Psoas muscle (tissue), 8 donors: Measurements from ENCODE around the gene CDT1. TPM values are rescaled to one million over a fixed set of nuclear protein-coding genes. Genes with fewer than 3 reads are reported as not detected.

Source experiments
- ATAC-seq, 4 donors: fragments of 200-7000 bp; cut with Tn5 transposase; one replicate each; pipeline ENCODE4 v1.9.1; 2020; ENCODE audit warnings: moderate library complexity in 3 of 4, mild to moderate bottlenecking in 2 of 4
- DNase-seq, 2 donors: peaks; one replicate each; pipeline ENCODE4 v3.0.0-alpha.2; 2020
- H3K27ac ChIP-seq: fragments of 200-600 bp; one replicate; pipeline ENCODE4 v1.8.0; 2022
- H3K27me3 ChIP-seq, 3 donors: fragments of 200-600 bp in 1 of 3; one replicate each; pipeline versions ENCODE4 v1.6.1 to v1.8.0; 2013 to 2022; ENCODE audit warnings: low read length in 2 of 3, mild to moderate bottlenecking in 2 of 3, moderate library complexity in 1 of 3; ENCODE audit not compliant: insufficient read depth in 3 of 3
- H3K36me3 ChIP-seq, 2 donors: fragments of 200-600 bp in 1 of 2; one replicate each; pipeline versions ENCODE4 v1.6.1 to v1.8.0; 2013 to 2022; ENCODE audit warnings: low read depth in 1 of 2, mild to moderate bottlenecking in 1 of 2, moderate library complexity in 1 of 2; ENCODE audit not compliant: insufficient read depth in 1 of 2
- H3K4me1 ChIP-seq: fragments of 200-600 bp; one replicate; pipeline ENCODE4 v1.8.0; 2022
- H3K4me3 ChIP-seq: fragments of 200-600 bp; one replicate; pipeline ENCODE4 v1.8.0; 2022; ENCODE audit warnings: mild to moderate bottlenecking
- H3K9me3 ChIP-seq: fragments of 200-600 bp; one replicate; pipeline ENCODE4 v1.8.0; 2022
- CTCF ChIP-seq: fragments of 200-600 bp; IDR thresholded peaks from one replicate; pipeline ENCODE4 v1.8.0; 2022; ENCODE audit warnings: antibody characterized with exemption
- whole genome bisulfite sequencing, 3 donors: extraction: QIAGEN DNeasy Blood & Tissue Kit; methylation state at CpG; one replicate each; pipeline versions ENCODE4 v1.1.6 to v1.1.7; 2013; 5-methylcytosine and 5-hydroxymethylcytosine counted together
- intact Hi-C, 2 donors: fragments of 100-400 bp; cut with DNase I; formaldehyde crosslinking; loops; one replicate each; pipeline versions ENCODE4 v1.11.0 to v1.14.2; 2022
- polyA plus RNA-seq, 3 donors: library from polyadenylated mRNA; stranded (reverse); fragments of 200-250 nt; gene quantifications; one replicate each; pipeline ENCODE4 v1.2.3, GENCODE V29; 2013
- total RNA-seq, 4 donors: library from RNA; stranded (reverse); fragmentation: NEBNext Ultra II Directional in 2 of 4; extraction: Animal tissue kit (Norgen Biotek cat#: 25700) in 2 of 4; gene quantifications; one replicate each; pipeline versions ENCODE4 v1.2.1 to v1.2.4, GENCODE V29; 2021 to 2023
- donor health status: healthy with polysubstance abuse.
- donor health status: DM: no; HTN: no; CAD: no; lungs with moderate emphysema.
- donor health status: Bipolar disorder and iron deficiency.
- donor health status: healthy.
- donor health status: DM: yes; HTN: yes; CAD: no.
- donor health status: DM: no; HTN: no; CAD: no.
- donor health status: DM: no; HTN: no; CAD: no.
- donor health status: DM: yes; HTN: yes; CAD: no.

CDT1 gene
- total and polyA plus RNA-seq, 7 donors = 0.03 to 0.59 (median 0.15) TPM; not detected in 1

GRCh38 chr16:88835818-88836217 lies 32.2 kb downstream of the CDT1 start:
- Histone ChIP-seq H3K4me1 (no peaks in the 10 kb centered on the region), H3K27me3 (no peaks in the 10 kb centered on the region), H3K4me3 (no peak overlapping the region), H3K9me3 (no peaks in the 10 kb centered on the region), H3K36me3 (peaks cover 0 to 24% of the 10 kb centered on the region in 2 donors), H3K27ac (no peak overlapping the region)
- 92 to 94% (median 94%) methylated on average over 33 of the region's 33 CpGs for WGBS, 3 donors
- DNase-seq (no peak), ATAC-seq (no peak)
- intact Hi-C loops = no loop called here
- TF ChIP-seq CTCF = no peak

GRCh38 chr16:88836791-88837190 lies 33.2 kb downstream of the CDT1 start:
- H3K36me3 ChIP-seq = peaks cover 0 to 24% of the 10 kb centered on the region in 2 donors
- no peaks in the 10 kb centered on the region for H3K4me1 ChIP-seq
- intact Hi-C loops = no loop called here
- ATAC-seq = no peak
- no peaks in the 10 kb centered on the region for H3K9me3 ChIP-seq
- TF ChIP-seq CTCF = no peak
- H3K4me3 ChIP-seq = no peak overlapping the region
- no peak for DNase-seq
- WGBS, 3 donors = 90 to 95% (median 94%) methylated on average over 17 of the region's 17 CpGs
- no peak overlapping the region for H3K27ac ChIP-seq
- no peaks in the 10 kb centered on the region for H3K27me3 ChIP-seq

GRCh38 chr16:88837806-88838205 lies 34.2 kb downstream of the CDT1 start:
- Histone ChIP-seq H3K4me3 (no peak overlapping the region), H3K9me3 (no peaks in the 10 kb centered on the region), H3K27ac (no peak overlapping the region), H3K4me1 (no peaks in the 10 kb centered on the region), H3K36me3 (peaks cover 0 to 28% of the 10 kb centered on the region in 2 donors), H3K27me3 (no peaks in the 10 kb centered on the region)
- WGBS, 3 donors = 87 to 93% (median 92%) methylated on average over 20 of the region's 20 CpGs
- intact Hi-C loops = no loop called here
- no peak for DNase-seq
- no peak for TF ChIP-seq CTCF
- no peak for ATAC-seq

GRCh38 chr16:88838566-88838965 lies 35.0 kb downstream of the CDT1 start:
- ATAC-seq = no peak
- intact Hi-C loops = no loop called here
- Histone ChIP-seq H3K27me3 (no peaks in the 10 kb centered on the region), H3K27ac (no peak overlapping the region), H3K9me3 (no peaks in the 10 kb centered on the region), H3K4me3 (no peak overlapping the region), H3K36me3 (peaks cover 0 to 28% of the 10 kb centered on the region in 2 donors), H3K4me1 (no peaks in the 10 kb centered on the region)
- no peak for DNase-seq
- no peak for TF ChIP-seq CTCF
- 80 to 88% (median 85%) methylated on average over 19 of the region's 19 CpGs for WGBS, 3 donors

- H3K4me3 ChIP-seq = no peak overlapping the region
- peaks cover 0 to 28% of the 10 kb centered on the region in 2 donors for H3K36me3 ChIP-seq
- H3K27me3 ChIP-seq = no peaks in the 10 kb centered on the region
- 87 to 92% (median 91%) methylated on average over 34 to 39 of the region's 39 CpGs for WGBS, 3 donors
- H3K4me1 ChIP-seq = no peaks in the 10 kb centered on the region
- TF ChIP-seq CTCF = no peak
- H3K9me3 ChIP-seq = no peaks in the 10 kb centered on the region
- DNase-seq (no peak), ATAC-seq (peak in 1 of 4 donors; percentile 8)
- intact Hi-C loops = no loop called here
- no peak overlapping the region for H3K27ac ChIP-seq
Measured at GRCh38 chr16:88839026-88839529, 35.5 kb downstream of the CDT1 start.
